ENCODE results near the gene SP9. TPM values are rescaled to one million over a fixed set of nuclear protein-coding genes. Genes with fewer than 3 reads are reported as not detected.

Gene SP9
- total RNA-seq, 1 experiment from 2014 or later: 0.15 TPM

- ChIA-PET POLR2A (ENCODE audit: low non-redundant PET) (no interaction called here), CTCF (interaction anchor here (0.6 kb wide), 1 partner anchor 916 kb away, joined by 3 read pairs; no protein-coding TSS in a partner anchor)
- intact Hi-C loops (cut with micrococcal nuclease; ENCODE audit: unreplicated experiment): no loop called here
- Histone ChIP-seq H3K4me3 (ENCODE audit: low read depth, low read length, poor library complexity, severe bottlenecking) (no peak overlapping the region), H3K4me1 (ENCODE audit: insufficient read depth, low read length, poor library complexity, severe bottlenecking) (no peaks in the 10 kb centered on the region), H3K27me3 (replicated peaks; ENCODE audit: insufficient read depth, low read depth, low read length, poor library complexity) (no peaks in the 10 kb centered on the region), H3K9me3 (ENCODE audit: low read depth, low read length, poor library complexity, severe bottlenecking) (no peaks in the 10 kb centered on the region), H3K27ac (ENCODE audit: low read depth, low read length, poor library complexity, severe bottlenecking) (no peak overlapping the region), H3K36me3 (ENCODE audit: insufficient read depth, low read length, poor library complexity, severe bottlenecking) (peaks cover 20% of the 10 kb centered on the region)
- BruUV-seq (replicated peaks): no TSS peak
- TF ChIP-seq EZH2 (IDR thresholded peaks at IDR 0.05; ENCODE audit: borderline replicate concordance, low read depth, low read length, poor library complexity, severe bottlenecking) (no peak), CTCF (conservative IDR thresholded peaks at IDR 0.05; ENCODE audit: low read depth, low read length) (no peak)
- no peak for DNase-seq (ENCODE audit: low spot score)
Observed at GRCh38 chr2:174376967-174377366, 42.2 kb downstream of the SP9 start.

- intact Hi-C loops (cut with micrococcal nuclease; ENCODE audit: unreplicated experiment): no loop called here
- Histone ChIP-seq H3K4me1 (ENCODE audit: insufficient read depth, low read length, poor library complexity, severe bottlenecking) (no peaks in the 10 kb centered on the region), H3K27me3 (replicated peaks; ENCODE audit: insufficient read depth, low read depth, low read length, poor library complexity) (no peaks in the 10 kb centered on the region), H3K36me3 (ENCODE audit: insufficient read depth, low read length, poor library complexity, severe bottlenecking) (peaks cover 16% of the 10 kb centered on the region), H3K4me3 (ENCODE audit: low read depth, low read length, poor library complexity, severe bottlenecking) (no peak overlapping the region), H3K27ac (ENCODE audit: low read depth, low read length, poor library complexity, severe bottlenecking) (no peak overlapping the region), H3K9me3 (ENCODE audit: low read depth, low read length, poor library complexity, severe bottlenecking) (no peaks in the 10 kb centered on the region)
- TF ChIP-seq EZH2 (IDR thresholded peaks at IDR 0.05; ENCODE audit: borderline replicate concordance, low read depth, low read length, poor library complexity, severe bottlenecking): no peak
- no peak for TF ChIP-seq CTCF (conservative IDR thresholded peaks at IDR 0.05; ENCODE audit: low read depth, low read length)
- ChIA-PET CTCF (no interaction called here), POLR2A (ENCODE audit: low non-redundant PET) (no interaction called here)
- no TSS peak for BruUV-seq (replicated peaks)
- no peak for DNase-seq (ENCODE audit: low spot score)
Observed at GRCh38 chr2:174383796-174384195, 49.0 kb downstream of the SP9 start.

- Histone ChIP-seq H3K9me3 (ENCODE audit: low read depth, low read length, poor library complexity, severe bottlenecking) (no peaks in the 10 kb centered on the region), H3K36me3 (ENCODE audit: insufficient read depth, low read length, poor library complexity, severe bottlenecking) (peaks cover 10% of the 10 kb centered on the region), H3K27ac (ENCODE audit: low read depth, low read length, poor library complexity, severe bottlenecking) (no peak overlapping the region), H3K27me3 (replicated peaks; ENCODE audit: insufficient read depth, low read depth, low read length, poor library complexity) (no peaks in the 10 kb centered on the region), H3K4me1 (ENCODE audit: insufficient read depth, low read length, poor library complexity, severe bottlenecking) (no peaks in the 10 kb centered on the region), H3K4me3 (ENCODE audit: low read depth, low read length, poor library complexity, severe bottlenecking) (no peak overlapping the region)
- no peak for TF ChIP-seq EZH2 (IDR thresholded peaks at IDR 0.05; ENCODE audit: borderline replicate concordance, low read depth, low read length, poor library complexity, severe bottlenecking)
- no peak for TF ChIP-seq CTCF (conservative IDR thresholded peaks at IDR 0.05; ENCODE audit: low read depth, low read length)
- POLR2A ChIA-PET (ENCODE audit: low non-redundant PET): no interaction called here
- intact Hi-C loops (cut with micrococcal nuclease; ENCODE audit: unreplicated experiment): no loop called here
- DNase-seq (ENCODE audit: low spot score): no peak
- CTCF ChIA-PET: no interaction called here
- no TSS peak for BruUV-seq (replicated peaks)
Observed at GRCh38 chr2:174385201-174385600, 50.4 kb downstream of the SP9 start.

Other genes with a start within 250 kb of the SP9 start
- gene OLA1, start 86.4 kb upstream of the SP9 start, total RNA-seq (2021): 174 and 176 TPM in 2 replicates
- gene SCRN3, start 60.8 kb downstream of the SP9 start, total RNA-seq (2021): 27.4 and 28.6 TPM in 2 replicates
- gene GPR155, start 152.1 kb downstream of the SP9 start, total RNA-seq (2021): not detected in 2 replicates